ENCODE data around the gene TM7SF3.
"Not testable (repeated sequence)": the region's sequence is repeated elsewhere in the genome, so short reads cannot be mapped to it uniquely, and the experiment has no call there.

Gene TM7SF3

GRCh38 chr12:26976687-26977086, 37.5 kb downstream of the TM7SF3 start:
- DNase-seq: peak; percentile 41

- no peak for DNase-seq
Measured at GRCh38 chr12:26971963-26972362, 42.2 kb downstream of the TM7SF3 start.

- no peak for DNase-seq
Measured at GRCh38 chr12:26970136-26970535, 44.0 kb downstream of the TM7SF3 start.

GRCh38 chr12:26966842-26967241, 47.3 kb downstream of the TM7SF3 start:
- DNase-seq: peak; percentile 42

GRCh38 chr12:26963413-26963812, 50.8 kb downstream of the TM7SF3 start:
- peak; percentile 26 for DNase-seq

GRCh38 chr12:26961803-26962202, 52.4 kb downstream of the TM7SF3 start:
- DNase-seq: no peak

GRCh38 chr12:26961391-26961790, 52.8 kb downstream of the TM7SF3 start:
- DNase-seq: not testable (repeated sequence)

- DNase-seq: peak; percentile 63
Measured at GRCh38 chr12:26954027-26954426, 60.2 kb downstream of the TM7SF3 start.

GRCh38 chr12:26953447-26953846, 60.7 kb downstream of the TM7SF3 start:
- peak; percentile 54 for DNase-seq

- DNase-seq: no peak
Measured at GRCh38 chr12:26948309-26948708, 65.9 kb downstream of the TM7SF3 start.

- peak; percentile 57 for DNase-seq
Measured at GRCh38 chr12:26941215-26941594, 73.0 kb downstream of the TM7SF3 start.

GRCh38 chr12:26940516-26941214, 73.5 kb downstream of the TM7SF3 start:
- DNase-seq: peak; percentile 86

GRCh38 chr12:26939953-26940352, 74.2 kb downstream of the TM7SF3 start:
- DNase-seq: peak; percentile 58

- DNase-seq: peak; percentile 48
Measured at GRCh38 chr12:26939192-26939832, 74.9 kb downstream of the TM7SF3 start.

GRCh38 chr12:26938701-26939062, 75.5 kb downstream of the TM7SF3 start:
- peak; percentile 53 for DNase-seq

- DNase-seq: peak; percentile 100
Measured at GRCh38 chr12:26937863-26938700, 76.1 kb downstream of the TM7SF3 start, which contains the start of the genes FGFR1OP2 and INTS13. FGFR1OP2 (plus strand) TSS chr12:26938470; CDS start chr12:26954159, 15,689 bp downstream. INTS13 (minus strand) TSS chr12:26937981; CDS start chr12:26936803, 1,178 bp downstream.

- no peak for DNase-seq
Measured at GRCh38 chr12:26937443-26937862, 76.7 kb downstream of the TM7SF3 start.

- DNase-seq: peak; percentile 53
Measured at GRCh38 chr12:26936559-26937442, 77.4 kb downstream of the TM7SF3 start.

- peak; percentile 31 for DNase-seq
Measured at GRCh38 chr12:26935636-26936378, 78.4 kb downstream of the TM7SF3 start.

GRCh38 chr12:26929590-26929989, 84.6 kb downstream of the TM7SF3 start:
- DNase-seq: no peak

GRCh38 chr12:26928661-26929060, 85.5 kb downstream of the TM7SF3 start:
- no peak for DNase-seq
